Coronary artery (tissue), 2 donors: Measurements from ENCODE around the gene PAPSS1.

Experiments
- DNase-seq: peaks from one replicate; pipeline ENCODE4 v3.0.0-alpha.2; 2017; ENCODE audit warnings: low spot score
- H3K27ac ChIP-seq, 2 donors: fragments of 200-600 bp; sonication (generic); one replicate each; pipeline ENCODE4 v1.5.1; 2016 to 2019
- H3K4me3 ChIP-seq: fragments of 200-600 bp; sonication (generic); 2 replicates; pipeline ENCODE4 v1.5.1; 2016; ENCODE audit warnings: mild to moderate bottlenecking, moderate library complexity
- CTCF ChIP-seq: fragments of 200-600 bp; sonication (generic); IDR thresholded peaks from one replicate; pipeline ENCODE4 v1.5.1; 2019; ENCODE audit warnings: antibody characterized with exemption

PAPSS1 gene

GRCh38 chr4:107629318-107629717, 90.7 kb downstream of the PAPSS1 start:
- DNase-seq = no peak
- Histone ChIP-seq H3K4me3 (no peak overlapping the region), H3K27ac (no peak overlapping the region)
- no peak for TF ChIP-seq CTCF

GRCh38 chr4:107625391-107625902, 94.6 kb downstream of the PAPSS1 start:
- TF ChIP-seq CTCF = no peak
- DNase-seq = no peak
- H3K27ac ChIP-seq = no peak overlapping the region
- no peak overlapping the region for H3K4me3 ChIP-seq

GRCh38 chr4:107624024-107624423, 96.0 kb downstream of the PAPSS1 start:
- H3K4me3 ChIP-seq = no peak overlapping the region
- H3K27ac ChIP-seq = no peak overlapping the region
- no peak for TF ChIP-seq CTCF

GRCh38 chr4:107622006-107622405, 98.0 kb downstream of the PAPSS1 start:
- no peak for TF ChIP-seq CTCF
- DNase-seq = no peak
- no peak overlapping the region for H3K4me3 ChIP-seq

More at GRCh38 chr4:107624024-107624423, 96.0 kb downstream of the PAPSS1 start:
- no peak for DNase-seq

GRCh38 chr4:107619731-107620130, 100.3 kb downstream of the PAPSS1 start:
- no peak for TF ChIP-seq CTCF
- DNase-seq = no peak
- Histone ChIP-seq H3K4me3 (no peak overlapping the region), H3K27ac (no peak overlapping the region)

More at GRCh38 chr4:107622006-107622405, 98.0 kb downstream of the PAPSS1 start:
- H3K27ac ChIP-seq = no peak overlapping the region

GRCh38 chr4:107619066-107619465, 101.0 kb downstream of the PAPSS1 start:
- no peak overlapping the region for H3K4me3 ChIP-seq
- no peak for TF ChIP-seq CTCF
- no peak for DNase-seq
- H3K27ac ChIP-seq = peak overlapping the region in 1 of 2 donors; percentile 14

GRCh38 chr4:107618656-107619055, 101.4 kb downstream of the PAPSS1 start:
- no peak for TF ChIP-seq CTCF
- peak overlapping the region in 1 of 2 donors; percentile 23 for H3K27ac ChIP-seq
- no peak for DNase-seq
- no peak overlapping the region for H3K4me3 ChIP-seq
